PC-9 (cell line): ENCODE results near the gene ASB3. TPM values are rescaled to one million over a fixed set of nuclear protein-coding genes. Genes with fewer than 3 reads are reported as not detected.

Experiments used
- BruUV-seq: library from RNA; stranded (reverse); fragments of 400-500 nt; replicated peaks from 2 replicates; lab custom pipeline; 2021; lab: Mats Ljungman, UMichigan
- CTCF ChIA-PET: fragments of 300-600 bp; sonication (Branson Sonifier 250); formaldehyde crosslinking; loops from one replicate; lab custom pipeline; 2022; ENCODE audit warnings: antibody characterized with exemption; lab: Charles Lee
- POLR2A ChIA-PET: fragments of 300-600 bp; sonication (Branson Sonifier 250); formaldehyde crosslinking; loops from one replicate; lab custom pipeline; 2022; ENCODE audit warnings: antibody characterized with exemption; ENCODE audit not compliant: unreplicated experiment; lab: Charles Lee
- DNase-seq, 2 experiments: peaks; one replicate each; pipeline versions ENCODE4 v3.0.0 to v3.0.0-alpha.2; 2015 to 2022; ENCODE audit warnings: mixed read lengths in 1 of 2
- H2AFZ ChIP-seq: fragments of 200-600 bp; sonication (generic); 2 replicates; pipeline ENCODE4 v1.8.1; 2017; ENCODE audit warnings: antibody characterized with exemption
- H3F3A ChIP-seq: fragments of 200-600 bp; sonication (generic); 2 replicates; pipeline ENCODE4 v1.8.1; 2017; ENCODE audit warnings: antibody characterized with exemption, mild to moderate bottlenecking, low read depth; ENCODE audit not compliant: insufficient read depth
- H3K27ac ChIP-seq: fragments of 200-600 bp; sonication (generic); 2 replicates; pipeline ENCODE4 v1.6.1; 2016; ENCODE audit warnings: mixed run types
- H3K27me3 ChIP-seq: fragments of 200-600 bp; sonication (generic); 2 replicates; pipeline ENCODE4 v1.6.1; 2016; ENCODE audit warnings: low read depth, mixed run types; ENCODE audit not compliant: insufficient read depth
- H3K36me3 ChIP-seq: fragments of 200-600 bp; sonication (generic); 2 replicates; pipeline ENCODE4 v1.6.1; 2016; ENCODE audit warnings: low read depth, mixed run types
- H3K4me1 ChIP-seq: fragments of 200-600 bp; sonication (generic); replicated peaks from 2 replicates; pipeline ENCODE4 v1.6.1; 2016; ENCODE audit warnings: mixed run types; ENCODE audit not compliant: insufficient read depth
- H3K4me2 ChIP-seq: fragments of 200-600 bp; sonication (generic); 2 replicates; pipeline ENCODE4 v1.6.1; 2017; ENCODE audit warnings: mixed run types
- H3K4me3 ChIP-seq: fragments of 200-600 bp; sonication (generic); 2 replicates; pipeline ENCODE4 v1.6.1; 2016; ENCODE audit warnings: mixed run types
- H3K79me2 ChIP-seq: fragments of 200-600 bp; sonication (generic); 2 replicates; pipeline ENCODE4 v1.6.1; 2017; ENCODE audit warnings: low read depth, mixed run types
- H3K9me2 ChIP-seq: fragments of 200-600 bp; sonication (generic); 2 replicates; pipeline ENCODE4 v1.8.1; 2017; ENCODE audit warnings: mild to moderate bottlenecking; ENCODE audit not compliant: insufficient read depth
- H3K9me3 ChIP-seq: fragments of 200-600 bp; sonication (generic); 2 replicates; pipeline ENCODE4 v1.8.1; 2016; ENCODE audit warnings: low read depth; ENCODE audit not compliant: insufficient read depth
- H4K20me1 ChIP-seq: fragments of 200-600 bp; sonication (generic); 2 replicates; pipeline ENCODE4 v1.8.1; 2017; ENCODE audit not compliant: insufficient read depth
- CTCF ChIP-seq: fragments of 200-600 bp; sonication (generic); conservative IDR thresholded peaks from 2 replicates; pipeline ENCODE4 v1.6.1; 2017; ENCODE audit warnings: mixed run types, antibody characterized with exemption, mild to moderate bottlenecking, moderate library complexity
- EZH2 ChIP-seq: fragments of 200-600 bp; sonication (generic); IDR thresholded peaks from 2 replicates; pipeline ENCODE4 v1.8.0; 2017; ENCODE audit warnings: antibody characterized with exemption, low read depth
- intact Hi-C: fragments of 100-400 bp; cut with micrococcal nuclease; formaldehyde crosslinking; loops from one replicate; pipeline ENCODE4 v1.10.0; 2022; ENCODE audit not compliant: unreplicated experiment
- total RNA-seq: library from RNA; stranded (reverse); gene quantifications from 2 replicates; pipeline ENCODE4 v1.2.3, GENCODE V29; 2021

ASB3 gene
- total RNA-seq, 1 experiment from 2014 or later = 27.7 TPM

- peak overlapping the region; percentile 93 for H2AFZ ChIP-seq
- intact Hi-C loops = loop anchor here (10.0 kb wide), 1 partner anchor 917 kb away; no protein-coding TSS in a partner anchor
- peak overlapping the region; percentile 95 for H3K4me2 ChIP-seq
- H3K79me2 ChIP-seq = peaks cover 96% of the 10 kb centered on the region
- H4K20me1 ChIP-seq = peaks cover 17% of the 10 kb centered on the region
- no peaks in the 10 kb centered on the region for H3K9me2 ChIP-seq
- CTCF ChIA-PET = no interaction called here
- peak overlapping the region; percentile 51 for H3K27ac ChIP-seq
- POLR2A ChIA-PET = no interaction called here
- no peak for DNase-seq
- no peaks in the 10 kb centered on the region for H3K36me3 ChIP-seq
- TF ChIP-seq EZH2 (no peak), CTCF (no peak)
- H3K4me1 ChIP-seq = peaks cover 26% of the 10 kb centered on the region
- no peaks in the 10 kb centered on the region for H3K27me3 ChIP-seq
- H3K4me3 ChIP-seq = peak overlapping the region; percentile 88
- H3K9me3 ChIP-seq = no peaks in the 10 kb centered on the region
- BruUV-seq = no TSS peak
- peaks cover 18% of the 10 kb centered on the region; the same call in 1 of the 2 replicates for H3F3A ChIP-seq
Observed at GRCh38 chr2:53787614-53788289, 999 bp upstream of the ASB3 start.

GRCh38 chr2:53786352-53786704, 425 bp downstream of the ASB3 start:
- peaks cover 14% of the 10 kb centered on the region for H4K20me1 ChIP-seq
- H3K36me3 ChIP-seq = peaks cover 7% of the 10 kb centered on the region; the same call in 1 of the 2 replicates
- peak in 1 of 2 experiments; percentile 56 for DNase-seq
- ChIA-PET POLR2A (no interaction called here), CTCF (no interaction called here)
- no peaks in the 10 kb centered on the region for H3K9me2 ChIP-seq
- BruUV-seq = TSS peak; percentile 53
- H3K9me3 ChIP-seq = no peaks in the 10 kb centered on the region
- peaks cover 26% of the 10 kb centered on the region for H3K4me1 ChIP-seq
- H3F3A ChIP-seq = peaks cover 17% of the 10 kb centered on the region; the same call in 1 of the 2 replicates
- peak overlapping the region; percentile 51 for H3K27ac ChIP-seq
- H3K4me2 ChIP-seq = peak overlapping the region; percentile 95
- TF ChIP-seq CTCF (no peak), EZH2 (no peak)
- peak overlapping the region; percentile 88 for H3K4me3 ChIP-seq
- peak overlapping the region; percentile 93 for H2AFZ ChIP-seq
- intact Hi-C loops = loop anchor here (10.0 kb wide), 1 partner anchor 918 kb away; no protein-coding TSS in a partner anchor
- H3K27me3 ChIP-seq = no peaks in the 10 kb centered on the region
- peaks cover 95% of the 10 kb centered on the region for H3K79me2 ChIP-seq

GRCh38 chr2:53785366-53785765, 1.4 kb downstream of the ASB3 start:
- Histone ChIP-seq H3K9me3 (no peaks in the 10 kb centered on the region), H3K4me3 (peak overlapping the region; percentile 88), H3F3A (peaks cover 12% of the 10 kb centered on the region; the same call in 1 of the 2 replicates), H3K79me2 (peaks cover 95% of the 10 kb centered on the region), H3K27me3 (no peaks in the 10 kb centered on the region), H2AFZ (no peak overlapping the region), H3K36me3 (peaks cover 7% of the 10 kb centered on the region; the same call in 1 of the 2 replicates), H3K27ac (no peak overlapping the region), H4K20me1 (peaks cover 14% of the 10 kb centered on the region; the same call in 1 of the 2 replicates), H3K4me2 (peak overlapping the region; percentile 95), H3K4me1 (peaks cover 26% of the 10 kb centered on the region), H3K9me2 (no peaks in the 10 kb centered on the region)
- TF ChIP-seq EZH2 (no peak), CTCF (no peak)
- intact Hi-C loops = loop anchor here (10.0 kb wide), 1 partner anchor 919 kb away; no protein-coding TSS in a partner anchor
- POLR2A ChIA-PET = no interaction called here
- no TSS peak for BruUV-seq
- no peak for DNase-seq
- CTCF ChIA-PET = no interaction called here
